Mesenchymal stem cell (in vitro differentiated cells and primary cell): ENCODE measurements around the gene TSPAN8.

ENCODE experiments used
- DNase-seq: peaks from one replicate; pipeline ENCODE4 v3.0.0-alpha.2; 2013
- H2AFZ ChIP-seq: one replicate; pipeline ENCODE4 v1.6.1; 2013; ENCODE audit warnings: low read depth, mild to moderate bottlenecking, control low read depth, inconsistent platforms, low read length, moderate library complexity
- H2AK5ac ChIP-seq: 2 replicates; pipeline ENCODE4 v1.6.1; 2013; ENCODE audit warnings: low read length, moderate library complexity, mild to moderate bottlenecking, inconsistent platforms; ENCODE audit not compliant: severe bottlenecking
- H2BK120ac ChIP-seq: one replicate; pipeline ENCODE4 v1.6.1; 2013; ENCODE audit warnings: low read depth, mild to moderate bottlenecking, inconsistent platforms, low read length, moderate library complexity
- H2BK12ac ChIP-seq, 2 experiments: one replicate each; pipeline ENCODE4 v1.6.1; 2013; ENCODE audit warnings: inconsistent platforms in 2 of 2, low read length in 2 of 2, mild to moderate bottlenecking in 2 of 2, moderate library complexity in 2 of 2, control low read depth in 1 of 2
- H2BK15ac ChIP-seq: one replicate; pipeline ENCODE4 v1.6.1; 2013; ENCODE audit warnings: mild to moderate bottlenecking, low read depth, inconsistent platforms; ENCODE audit not compliant: poor library complexity, severe bottlenecking
- H2BK5ac ChIP-seq: 2 replicates; pipeline ENCODE4 v1.6.1; 2013; ENCODE audit warnings: low read depth, mild to moderate bottlenecking, low read length, control low read depth, inconsistent platforms; ENCODE audit not compliant: poor library complexity, severe bottlenecking
- H3K14ac ChIP-seq, 2 experiments: one replicate each; pipeline ENCODE4 v1.6.1; 2013; ENCODE audit warnings: inconsistent platforms in 2 of 2, low read length in 2 of 2, control low read depth in 1 of 2, mild to moderate bottlenecking in 1 of 2, moderate library complexity in 1 of 2
- H3K18ac ChIP-seq, 2 experiments: one replicate each; pipeline ENCODE4 v1.6.1; 2013; ENCODE audit warnings: inconsistent platforms in 2 of 2, low read length in 2 of 2, control low read depth in 1 of 2, low read depth in 1 of 2, mild to moderate bottlenecking in 1 of 2
- H3K23ac ChIP-seq, 2 experiments: one replicate each; pipeline ENCODE4 v1.6.1; 2013; ENCODE audit warnings: inconsistent platforms in 2 of 2, low read length in 2 of 2, mild to moderate bottlenecking in 2 of 2, moderate library complexity in 2 of 2, control low read depth in 1 of 2
- H3K27ac ChIP-seq: 2 replicates; pipeline ENCODE4 v1.5.1; 2013; ENCODE audit warnings: mild to moderate bottlenecking, moderate library complexity, low read length, control low read depth, inconsistent platforms; ENCODE audit not compliant: poor library complexity, severe bottlenecking
- H3K27me3 ChIP-seq, 2 experiments: 2 replicates each; pipeline versions ENCODE4 v1.6.1 to v1.7.0; 2013; ENCODE audit warnings: low read length in 2 of 2, mild to moderate bottlenecking in 2 of 2, moderate library complexity in 2 of 2, control low read depth in 1 of 2, inconsistent platforms in 1 of 2; ENCODE audit not compliant: control insufficient read depth in 1 of 2, insufficient read depth in 1 of 2
- H3K36me3 ChIP-seq, 2 experiments: 2 replicates each; pipeline versions ENCODE4 v1.6.1 to v1.7.0; 2013; ENCODE audit warnings: low read length in 2 of 2, control low read depth in 1 of 2, inconsistent platforms in 1 of 2, low read depth in 1 of 2, mild to moderate bottlenecking in 1 of 2; ENCODE audit not compliant: insufficient read depth in 2 of 2, control insufficient read depth in 1 of 2
- H3K4ac ChIP-seq, 2 experiments: one replicate each; pipeline ENCODE4 v1.6.1; 2013; ENCODE audit warnings: inconsistent platforms in 2 of 2, low read length in 2 of 2, mild to moderate bottlenecking in 2 of 2, moderate library complexity in 2 of 2, control low read depth in 1 of 2, low read depth in 1 of 2
- H3K4me1 ChIP-seq: 2 replicates; pipeline ENCODE4 v1.6.1; 2013; ENCODE audit warnings: low read depth, low read length, control low read depth; ENCODE audit not compliant: control insufficient read depth, insufficient read depth
- H3K4me2 ChIP-seq: 2 replicates; pipeline ENCODE4 v1.6.1; 2013; ENCODE audit warnings: low read length, mild to moderate bottlenecking, inconsistent platforms; ENCODE audit not compliant: poor library complexity, severe bottlenecking
- H3K4me3 ChIP-seq, 2 experiments: 2 replicates each; pipeline versions ENCODE4 v1.5.1 to v1.7.0; 2013; ENCODE audit warnings: low read length in 2 of 2, mild to moderate bottlenecking in 2 of 2, control low read depth in 1 of 2, low read depth in 1 of 2; ENCODE audit not compliant: insufficient read depth in 1 of 2
- H3K79me1 ChIP-seq: replicated peaks from 2 replicates; pipeline ENCODE4 v1.6.1; 2013; ENCODE audit warnings: mild to moderate bottlenecking, control low read depth, low read length, inconsistent platforms; ENCODE audit not compliant: poor library complexity, severe bottlenecking
- H3K9ac ChIP-seq: 2 replicates; pipeline ENCODE4 v1.7.0; 2013; ENCODE audit warnings: mild to moderate bottlenecking, low read length, moderate library complexity
- H3K9me3 ChIP-seq: 2 replicates; pipeline ENCODE4 v1.7.0; 2013; ENCODE audit warnings: mild to moderate bottlenecking, low read length; ENCODE audit not compliant: control insufficient read depth
- H4K8ac ChIP-seq: one replicate; pipeline ENCODE4 v1.6.1; 2013; ENCODE audit warnings: inconsistent platforms, mild to moderate bottlenecking, low read length, moderate library complexity
- H4K91ac ChIP-seq: one replicate; pipeline ENCODE4 v1.6.1; 2013; ENCODE audit warnings: mild to moderate bottlenecking, low read length, inconsistent platforms
- WGBS: methylation state at CpG from one replicate; pipeline ENCODE4 v1.1.7; 2013; ENCODE audit warnings: mixed read lengths; 5-methylcytosine and 5-hydroxymethylcytosine counted together

Gene TSPAN8

GRCh38 chr12:71092290-71092689 lies 65.5 kb downstream of the TSPAN8 start:
- Histone ChIP-seq H3K27ac (no peak overlapping the region), H3K4me3 (no peak overlapping the region), H2BK5ac (no peak overlapping the region), H3K9ac (no peak overlapping the region), H3K4me2 (no peak overlapping the region), H3K4ac (no peak overlapping the region), H2AFZ (no peak overlapping the region), H3K14ac (no peak overlapping the region), H3K79me1 (no peaks in the 10 kb centered on the region), H3K18ac (no peak overlapping the region), H4K91ac (no peak overlapping the region), H2AK5ac (no peak overlapping the region), H2BK120ac (no peak overlapping the region), H4K8ac (no peak overlapping the region), H3K23ac (no peak overlapping the region), H3K36me3 (no peaks in the 10 kb centered on the region), H3K27me3 (no peaks in the 10 kb centered on the region), H3K9me3 (peaks cover 24% of the 10 kb centered on the region), H3K4me1 (peaks cover 1% of the 10 kb centered on the region), H2BK12ac (no peak overlapping the region), H2BK15ac (no peak overlapping the region)
- no peak for DNase-seq
- 50% methylated on average over 2 of the region's 2 CpGs for WGBS

GRCh38 chr12:71090971-71091370 lies 66.8 kb downstream of the TSPAN8 start:
- H4K91ac ChIP-seq: no peak overlapping the region
- no peaks in the 10 kb centered on the region for H3K27me3 ChIP-seq
- H3K4me1 ChIP-seq: peaks cover 1% of the 10 kb centered on the region
- no peak overlapping the region for H2BK120ac ChIP-seq
- H2BK5ac ChIP-seq: no peak overlapping the region
- no peak overlapping the region for H2BK12ac ChIP-seq
- H3K4ac ChIP-seq: no peak overlapping the region
- H3K27ac ChIP-seq: no peak overlapping the region
- no peak overlapping the region for H3K18ac ChIP-seq
- H3K4me2 ChIP-seq: no peak overlapping the region
- H2BK15ac ChIP-seq: no peak overlapping the region
- H3K14ac ChIP-seq: no peak overlapping the region
- H2AK5ac ChIP-seq: no peak overlapping the region
- no peak for DNase-seq
- H3K9me3 ChIP-seq: peaks cover 24% of the 10 kb centered on the region
- no peak overlapping the region for H3K23ac ChIP-seq
- H3K9ac ChIP-seq: no peak overlapping the region
- no CpG with 5 or more reads among the region's 1 CpG for WGBS
- no peak overlapping the region for H3K4me3 ChIP-seq
- H3K79me1 ChIP-seq: no peaks in the 10 kb centered on the region
- no peaks in the 10 kb centered on the region for H3K36me3 ChIP-seq
- no peak overlapping the region for H2AFZ ChIP-seq
- H4K8ac ChIP-seq: no peak overlapping the region

- Histone ChIP-seq H4K91ac (no peak overlapping the region), H2BK15ac (no peak overlapping the region), H3K4me2 (no peak overlapping the region), H3K27me3 (no peaks in the 10 kb centered on the region), H3K4me1 (no peaks in the 10 kb centered on the region), H2BK5ac (no peak overlapping the region), H4K8ac (no peak overlapping the region), H2BK120ac (no peak overlapping the region), H3K36me3 (no peaks in the 10 kb centered on the region), H3K4me3 (no peak overlapping the region), H3K9me3 (peaks cover 8% of the 10 kb centered on the region), H3K18ac (no peak overlapping the region), H3K14ac (no peak overlapping the region), H3K4ac (no peak overlapping the region), H2AFZ (no peak overlapping the region), H3K9ac (no peak overlapping the region), H3K79me1 (no peaks in the 10 kb centered on the region), H3K23ac (no peak overlapping the region), H2BK12ac (no peak overlapping the region), H3K27ac (no peak overlapping the region), H2AK5ac (no peak overlapping the region)
- 100% methylated on average over 1 of the region's 1 CpG for WGBS
- DNase-seq: peak; percentile 4
These were observed 72.2 kb downstream of the TSPAN8 start for GRCh38 chr12:71085575-71085974.

GRCh38 chr12:71075743-71076142 lies 82.1 kb downstream of the TSPAN8 start:
- no peak overlapping the region for H2BK15ac ChIP-seq
- no peak overlapping the region for H2BK12ac ChIP-seq
- H3K9ac ChIP-seq: no peak overlapping the region
- H3K4ac ChIP-seq: no peak overlapping the region
- H3K36me3 ChIP-seq: no peaks in the 10 kb centered on the region
- no peaks in the 10 kb centered on the region for H3K79me1 ChIP-seq
- no peak overlapping the region for H3K4me3 ChIP-seq
- H3K23ac ChIP-seq: no peak overlapping the region
- H3K14ac ChIP-seq: no peak overlapping the region
- H3K4me1 ChIP-seq: no peaks in the 10 kb centered on the region
- H3K27me3 ChIP-seq: no peaks in the 10 kb centered on the region
- H4K91ac ChIP-seq: no peak overlapping the region
- no peak overlapping the region for H2BK120ac ChIP-seq
- no peak overlapping the region for H2BK5ac ChIP-seq
- no peak for DNase-seq
- no peak overlapping the region for H3K4me2 ChIP-seq
- no peak overlapping the region for H3K27ac ChIP-seq
- H3K9me3 ChIP-seq: no peaks in the 10 kb centered on the region
- no peak overlapping the region for H4K8ac ChIP-seq
- no peak overlapping the region for H2AFZ ChIP-seq
- H2AK5ac ChIP-seq: no peak overlapping the region
- no peak overlapping the region for H3K18ac ChIP-seq
- WGBS: no CpG with 5 or more reads among the region's 2 CpGs
